ENCODE results near the gene ROBO3.

Gene ROBO3

GRCh38 chr11:124892750-124893454 lies 27.7 kb downstream of the ROBO3 start:
- no peak for DNase-seq (ENCODE audit: low spot score)

- DNase-seq (ENCODE audit: low spot score) = no peak
Measured at GRCh38 chr11:124893781-124894401, 28.7 kb downstream of the ROBO3 start.

GRCh38 chr11:124894606-124895430 lies 29.6 kb downstream of the ROBO3 start:
- no peak for DNase-seq (ENCODE audit: low spot score)

DNA sequence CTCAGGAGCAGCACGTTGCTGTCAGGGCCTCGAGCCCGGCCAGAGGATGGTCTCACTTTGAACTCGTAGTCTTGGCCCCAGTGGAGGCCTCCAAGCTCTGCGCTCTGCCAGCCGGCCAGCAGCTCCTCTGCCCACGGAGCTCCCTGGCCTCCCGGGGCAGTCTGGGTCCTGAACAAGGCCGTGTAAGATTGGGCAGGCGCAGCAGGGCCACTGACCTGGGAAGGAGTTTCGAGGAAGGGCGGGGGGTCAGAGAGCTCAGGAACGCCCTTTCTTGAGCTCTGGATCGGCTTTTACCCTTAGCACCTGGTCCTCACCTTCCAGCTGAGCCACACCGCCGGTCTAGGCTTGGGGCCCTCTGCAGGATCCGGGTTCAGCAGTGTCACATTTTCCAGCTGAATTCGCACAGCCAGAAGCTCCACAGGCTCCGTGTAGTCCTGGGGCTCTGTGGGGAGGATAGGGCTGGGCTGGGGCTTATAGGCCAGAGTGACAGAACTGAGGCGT lies 30.3 kb downstream of the ROBO3 start:
- DNase-seq (ENCODE audit: low spot score) = no peak

- no peak for DNase-seq (ENCODE audit: low spot score)
Measured at GRCh38 chr11:124896071-124896750, 31.0 kb downstream of the ROBO3 start.

DNA sequence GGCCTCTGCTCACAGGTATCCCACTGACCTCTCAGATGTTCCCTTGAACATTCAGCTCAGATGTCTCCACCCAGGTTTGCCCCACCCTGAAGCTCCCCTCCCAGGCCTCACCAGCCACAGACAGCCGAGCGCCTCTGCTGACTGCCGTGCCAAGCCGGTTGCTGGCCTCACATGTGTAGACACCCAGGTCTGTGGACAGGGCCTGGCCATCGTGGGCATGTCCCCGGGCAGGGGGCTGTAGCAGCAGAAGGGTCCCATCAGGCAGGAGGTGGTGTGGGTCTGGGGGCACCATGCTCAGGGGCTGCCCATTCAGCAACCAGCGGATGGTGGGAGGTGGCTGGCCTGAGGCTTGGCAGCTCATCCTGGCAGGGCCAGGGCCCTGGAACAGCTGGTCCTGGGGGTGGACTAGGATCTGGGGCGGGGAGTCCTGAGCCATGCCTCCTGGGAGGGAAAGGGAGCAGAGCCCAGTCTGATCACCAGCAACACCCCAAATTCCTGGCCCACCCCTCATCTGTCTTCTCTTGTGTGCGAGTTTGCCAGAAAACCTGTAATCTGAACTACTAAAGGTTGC lies 31.7 kb downstream of the ROBO3 start:
- DNase-seq (ENCODE audit: low spot score) = no peak

GRCh38 chr11:124897674-124898262 lies 32.5 kb downstream of the ROBO3 start, which contains the start of gene ROBO4:
Gene ROBO4, minus strand, starts transcription at chr11:124897865. Its CDS starts 70 bp downstream, at chr11:124897795.
- no peak for DNase-seq (ENCODE audit: low spot score)

GRCh38 chr11:124898263-124898680 lies 33.0 kb downstream of the ROBO3 start:
- DNase-seq (ENCODE audit: low spot score) = no peak

GRCh38 chr11:124898711-124899110 lies 33.5 kb downstream of the ROBO3 start:
- no peak for DNase-seq (ENCODE audit: low spot score)

DNA sequence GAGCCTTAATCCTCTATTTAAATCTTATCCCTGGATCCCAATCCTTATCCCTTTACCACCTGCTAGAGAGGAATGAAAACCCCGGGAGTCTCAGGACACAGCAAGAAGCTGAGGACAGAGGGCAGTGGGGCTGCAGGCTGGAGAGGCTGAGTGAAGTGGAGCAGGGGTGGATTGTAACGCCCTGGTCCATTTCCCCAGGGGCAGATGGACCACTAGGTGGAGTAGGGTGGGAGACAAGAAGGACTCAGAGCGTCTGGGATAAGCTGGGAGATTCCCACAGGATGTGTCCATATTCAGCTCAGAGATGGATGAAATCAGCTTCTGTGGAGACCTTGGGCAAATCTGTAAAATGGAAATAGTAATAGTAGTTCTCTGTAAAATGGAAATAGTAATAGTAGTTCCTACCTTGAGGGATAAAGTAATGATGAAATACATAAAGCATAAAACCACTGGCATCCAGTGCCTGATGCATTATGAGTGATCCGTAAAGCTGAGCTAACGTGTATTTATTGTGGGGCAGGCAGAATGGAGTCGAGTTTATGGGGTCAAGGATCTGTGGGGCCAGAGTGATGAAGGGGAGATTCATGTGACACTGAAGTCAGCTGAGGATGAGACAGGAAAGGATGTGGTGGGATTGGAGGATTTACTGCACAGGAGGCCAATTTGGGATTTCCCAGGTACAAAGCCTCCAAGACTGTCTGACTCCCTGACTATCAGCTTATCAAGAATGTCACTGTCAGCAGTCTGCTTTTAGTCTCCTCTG lies 34.3 kb downstream of the ROBO3 start:
- no peak for DNase-seq (ENCODE audit: low spot score)

- peak; percentile 37 for DNase-seq (ENCODE audit: low spot score)
Measured at GRCh38 chr11:124900464-124900863, 35.2 kb downstream of the ROBO3 start.

DNA sequence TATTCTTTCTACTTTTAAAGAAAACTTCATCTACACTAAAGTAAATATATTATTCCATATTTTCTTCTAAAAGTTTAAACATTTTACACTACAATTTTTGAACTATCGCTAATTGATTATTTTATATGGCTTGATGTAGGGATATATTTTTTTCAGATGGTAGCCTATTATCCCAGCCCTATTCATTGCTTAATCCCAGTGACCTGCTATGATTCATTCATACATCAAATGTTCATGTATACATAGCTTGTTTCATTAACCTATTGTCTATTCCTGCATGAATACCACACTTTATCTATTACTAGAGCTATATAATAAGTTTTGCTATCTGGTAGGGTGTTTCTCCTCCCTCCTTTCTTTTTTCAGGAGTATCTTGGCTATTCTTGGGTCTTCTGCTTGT lies 37.4 kb downstream of the ROBO3 start:
- DNase-seq (ENCODE audit: low spot score) = no peak

GRCh38 chr11:124915541-124916369 lies 50.5 kb downstream of the ROBO3 start:
- DNase-seq (ENCODE audit: low spot score) = no peak

DNA sequence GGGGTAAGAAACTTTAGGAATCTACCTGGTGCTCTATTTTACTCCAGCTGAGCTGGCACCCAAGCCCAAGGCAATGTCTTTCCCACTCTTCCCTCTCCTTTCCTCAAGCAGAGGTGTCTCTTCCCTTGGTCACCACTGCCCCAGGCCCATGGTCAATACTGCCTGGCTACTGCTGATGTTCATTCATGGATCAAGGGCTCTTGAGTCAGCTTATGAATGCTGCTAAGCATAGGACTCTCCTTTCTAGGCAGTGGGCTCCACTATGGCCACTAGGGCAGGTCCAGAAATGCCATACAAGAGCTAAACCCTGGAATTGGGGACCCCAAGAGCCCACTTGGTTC lies 51.1 kb downstream of the ROBO3 start:
- DNase-seq (ENCODE audit: low spot score) = no peak

GRCh38 chr11:124917115-124917637 lies 51.9 kb downstream of the ROBO3 start:
- no peak for DNase-seq (ENCODE audit: low spot score)

- no peak for DNase-seq (ENCODE audit: low spot score)
Measured at GRCh38 chr11:124918950-124919349, 53.7 kb downstream of the ROBO3 start, which contains the start of gene HEPN1. Gene HEPN1, plus strand, starts transcription at chr11:124919250.

DNA sequence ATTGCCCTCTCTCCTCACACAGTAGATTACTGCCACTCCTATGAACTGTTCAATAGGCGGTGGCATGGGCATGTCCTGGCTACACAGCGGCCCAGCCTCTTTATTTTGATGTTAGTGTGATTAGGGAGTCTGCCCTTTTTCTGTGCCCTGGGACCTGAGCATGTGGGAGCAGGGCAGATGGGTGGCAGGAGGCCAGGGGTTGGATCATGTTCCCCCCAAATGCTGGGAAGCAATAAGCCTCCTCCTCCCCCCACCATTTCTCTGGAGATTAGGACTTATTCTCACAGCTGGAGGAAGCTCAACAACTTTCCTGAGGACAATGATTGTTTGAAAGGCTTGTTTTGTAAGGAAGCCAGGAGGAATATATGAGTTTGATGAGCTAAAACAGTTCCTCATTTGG lies 54.7 kb downstream of the ROBO3 start:
- DNase-seq (ENCODE audit: low spot score) = no peak

- no peak for DNase-seq (ENCODE audit: low spot score)
Measured at GRCh38 chr11:124920356-124920755, 55.1 kb downstream of the ROBO3 start.

GRCh38 chr11:124920870-124921609 lies 55.8 kb downstream of the ROBO3 start:
- no peak for DNase-seq (ENCODE audit: low spot score)
